ENCODE results near the gene KHDC3L.
A peak's percentile ranks its signal among the peaks of the same experiment; 100 is the strongest.

KHDC3L gene

DNA sequence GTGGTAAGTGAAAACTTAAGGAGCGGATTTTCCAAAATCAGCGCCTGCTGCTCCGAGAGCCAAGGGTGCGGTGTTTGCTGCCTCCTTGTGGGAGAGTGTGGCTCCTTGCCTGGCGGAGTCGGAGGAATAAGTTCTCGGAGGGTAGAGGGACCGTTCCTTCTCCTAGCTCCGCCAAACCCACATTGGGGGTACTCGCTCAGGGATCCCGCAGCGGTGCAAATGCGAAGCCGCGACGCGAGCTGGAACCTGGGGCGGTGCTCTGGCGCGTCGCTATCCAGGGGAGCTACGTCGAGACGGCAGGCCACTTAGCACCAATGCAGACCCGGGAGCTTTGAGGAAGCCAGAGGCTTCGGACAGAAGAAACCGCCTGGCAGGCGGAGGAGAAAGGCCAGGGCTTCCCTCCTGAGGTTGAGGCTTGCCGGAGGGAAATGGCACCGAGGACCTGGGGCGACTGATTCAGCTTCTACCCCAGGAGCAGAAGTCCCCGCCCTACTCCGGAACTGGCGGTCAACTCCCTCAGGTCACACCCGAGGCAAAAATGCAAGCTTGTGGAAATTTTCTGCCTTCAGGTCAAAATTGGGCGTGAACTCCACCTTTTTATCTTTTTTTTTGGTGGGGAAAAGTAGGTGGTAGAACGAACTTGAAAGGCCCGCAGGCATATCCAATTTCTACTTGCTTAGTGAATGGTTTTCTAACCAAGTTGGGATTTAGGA, 26.5 kb downstream of the KHDC3L start (continued):
- TF ChIP-seq, protein P1, sequence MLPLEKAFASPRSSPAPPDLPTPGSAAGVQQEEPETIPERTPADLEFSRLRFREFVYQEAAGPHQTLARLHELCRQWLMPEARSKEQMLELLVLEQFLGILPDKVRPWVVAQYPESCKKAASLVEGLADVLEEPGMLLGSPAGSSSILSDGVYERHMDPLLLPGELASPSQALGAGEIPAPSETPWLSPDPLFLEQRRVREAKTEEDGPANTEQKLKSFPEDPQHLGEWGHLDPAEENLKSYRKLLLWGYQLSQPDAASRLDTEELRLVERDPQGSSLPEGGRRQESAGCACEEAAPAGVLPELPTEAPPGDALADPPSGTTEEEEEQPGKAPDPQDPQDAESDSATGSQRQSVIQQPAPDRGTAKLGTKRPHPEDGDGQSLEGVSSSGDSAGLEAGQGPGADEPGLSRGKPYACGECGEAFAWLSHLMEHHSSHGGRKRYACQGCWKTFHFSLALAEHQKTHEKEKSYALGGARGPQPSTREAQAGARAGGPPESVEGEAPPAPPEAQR (tag by site-specific recombination; IDR thresholded peaks at IDR 0.05) = no peak
- TF ChIP-seq ZNF529 (tag by site-specific recombination; IDR thresholded peaks at IDR 0.05; ENCODE audit: insufficient replicate concordance) = no peak
- TF ChIP-seq, protein P2, sequence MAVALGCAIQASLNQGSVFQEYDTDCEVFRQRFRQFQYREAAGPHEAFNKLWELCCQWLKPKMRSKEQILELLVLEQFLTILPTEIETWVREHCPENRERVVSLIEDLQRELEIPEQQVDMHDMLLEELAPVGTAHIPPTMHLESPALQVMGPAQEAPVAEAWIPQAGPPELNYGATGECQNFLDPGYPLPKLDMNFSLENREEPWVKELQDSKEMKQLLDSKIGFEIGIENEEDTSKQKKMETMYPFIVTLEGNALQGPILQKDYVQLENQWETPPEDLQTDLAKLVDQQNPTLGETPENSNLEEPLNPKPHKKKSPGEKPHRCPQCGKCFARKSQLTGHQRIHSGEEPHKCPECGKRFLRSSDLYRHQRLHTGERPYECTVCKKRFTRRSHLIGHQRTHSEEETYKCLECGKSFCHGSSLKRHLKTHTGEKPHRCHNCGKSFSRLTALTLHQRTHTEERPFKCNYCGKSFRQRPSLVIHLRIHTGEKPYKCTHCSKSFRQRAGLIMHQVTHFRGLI (tag by site-specific recombination; IDR thresholded peaks at IDR 0.05) = no peak
- no peak for TF ChIP-seq MZF1 (tag by site-specific recombination; IDR thresholded peaks at IDR 0.05; ENCODE audit: borderline replicate concordance)
- TF ChIP-seq, protein P3, sequence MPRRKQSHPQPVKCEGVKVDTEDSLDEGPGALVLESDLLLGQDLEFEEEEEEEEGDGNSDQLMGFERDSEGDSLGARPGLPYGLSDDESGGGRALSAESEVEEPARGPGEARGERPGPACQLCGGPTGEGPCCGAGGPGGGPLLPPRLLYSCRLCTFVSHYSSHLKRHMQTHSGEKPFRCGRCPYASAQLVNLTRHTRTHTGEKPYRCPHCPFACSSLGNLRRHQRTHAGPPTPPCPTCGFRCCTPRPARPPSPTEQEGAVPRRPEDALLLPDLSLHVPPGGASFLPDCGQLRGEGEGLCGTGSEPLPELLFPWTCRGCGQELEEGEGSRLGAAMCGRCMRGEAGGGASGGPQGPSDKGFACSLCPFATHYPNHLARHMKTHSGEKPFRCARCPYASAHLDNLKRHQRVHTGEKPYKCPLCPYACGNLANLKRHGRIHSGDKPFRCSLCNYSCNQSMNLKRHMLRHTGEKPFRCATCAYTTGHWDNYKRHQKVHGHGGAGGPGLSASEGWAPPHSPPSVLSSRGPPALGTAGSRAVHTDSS (tag by site-specific recombination; IDR thresholded peaks at IDR 0.05) = no peak
- TF ChIP-seq, protein P4, sequence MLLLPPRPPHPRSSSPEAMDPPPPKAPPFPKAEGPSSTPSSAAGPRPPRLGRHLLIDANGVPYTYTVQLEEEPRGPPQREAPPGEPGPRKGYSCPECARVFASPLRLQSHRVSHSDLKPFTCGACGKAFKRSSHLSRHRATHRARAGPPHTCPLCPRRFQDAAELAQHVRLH (tag by site-specific recombination; IDR thresholded peaks at IDR 0.05) = no peak
- no peak for TF ChIP-seq ZNF37A (tag by site-specific recombination; IDR thresholded peaks at IDR 0.05)
- no peak for TF ChIP-seq SCRT2 (tag by site-specific recombination; IDR thresholded peaks at IDR 0.05)
- no peak for TF ChIP-seq ZNF473 (tag by site-specific recombination; IDR thresholded peaks at IDR 0.05)
- TF ChIP-seq ZFP37 (tag by site-specific recombination; IDR thresholded peaks at IDR 0.05) = 0 out of 2 replicates have a peak, but pooled peaks have one; percentile 60
- no peak for TF ChIP-seq ZNF404 (tag by site-specific recombination; IDR thresholded peaks at IDR 0.05)
- no peak for TF ChIP-seq ZNF302 (tag by site-specific recombination; IDR thresholded peaks at IDR 0.05; ENCODE audit: low read depth)
- TF ChIP-seq ZXDB (tag by site-specific recombination; IDR thresholded peaks at IDR 0.05) = peak; percentile 35; the same call in 1 of the 2 replicates
- peak; percentile 89 for TF ChIP-seq GLIS2 (tag by site-specific recombination; IDR thresholded peaks at IDR 0.05)
- peak; percentile 72 for TF ChIP-seq ZIC2 (tag by site-specific recombination; IDR thresholded peaks at IDR 0.05)
- peak; percentile 76; the same call in 1 of the 2 replicates for TF ChIP-seq KLF7 (tag by site-specific recombination; IDR thresholded peaks at IDR 0.05; ENCODE audit: borderline replicate concordance)
- no peak for TF ChIP-seq ZNF792 (tag by site-specific recombination; IDR thresholded peaks at IDR 0.05)
- no peak for TF ChIP-seq OVOL3 (tag by site-specific recombination; IDR thresholded peaks at IDR 0.05)
- TF ChIP-seq ZNF76 (tag by site-specific recombination; IDR thresholded peaks at IDR 0.05; ENCODE audit: borderline replicate concordance, low read depth) = no peak
- no peak for TF ChIP-seq ZNF555 (tag by site-specific recombination; conservative IDR thresholded peaks at IDR 0.05)
- no peak for TF ChIP-seq ZNF768 (tag by site-specific recombination; IDR thresholded peaks at IDR 0.05)
- no peak for TF ChIP-seq ZNF785 (tag by site-specific recombination; IDR thresholded peaks at IDR 0.05)
- TF ChIP-seq, protein P5, sequence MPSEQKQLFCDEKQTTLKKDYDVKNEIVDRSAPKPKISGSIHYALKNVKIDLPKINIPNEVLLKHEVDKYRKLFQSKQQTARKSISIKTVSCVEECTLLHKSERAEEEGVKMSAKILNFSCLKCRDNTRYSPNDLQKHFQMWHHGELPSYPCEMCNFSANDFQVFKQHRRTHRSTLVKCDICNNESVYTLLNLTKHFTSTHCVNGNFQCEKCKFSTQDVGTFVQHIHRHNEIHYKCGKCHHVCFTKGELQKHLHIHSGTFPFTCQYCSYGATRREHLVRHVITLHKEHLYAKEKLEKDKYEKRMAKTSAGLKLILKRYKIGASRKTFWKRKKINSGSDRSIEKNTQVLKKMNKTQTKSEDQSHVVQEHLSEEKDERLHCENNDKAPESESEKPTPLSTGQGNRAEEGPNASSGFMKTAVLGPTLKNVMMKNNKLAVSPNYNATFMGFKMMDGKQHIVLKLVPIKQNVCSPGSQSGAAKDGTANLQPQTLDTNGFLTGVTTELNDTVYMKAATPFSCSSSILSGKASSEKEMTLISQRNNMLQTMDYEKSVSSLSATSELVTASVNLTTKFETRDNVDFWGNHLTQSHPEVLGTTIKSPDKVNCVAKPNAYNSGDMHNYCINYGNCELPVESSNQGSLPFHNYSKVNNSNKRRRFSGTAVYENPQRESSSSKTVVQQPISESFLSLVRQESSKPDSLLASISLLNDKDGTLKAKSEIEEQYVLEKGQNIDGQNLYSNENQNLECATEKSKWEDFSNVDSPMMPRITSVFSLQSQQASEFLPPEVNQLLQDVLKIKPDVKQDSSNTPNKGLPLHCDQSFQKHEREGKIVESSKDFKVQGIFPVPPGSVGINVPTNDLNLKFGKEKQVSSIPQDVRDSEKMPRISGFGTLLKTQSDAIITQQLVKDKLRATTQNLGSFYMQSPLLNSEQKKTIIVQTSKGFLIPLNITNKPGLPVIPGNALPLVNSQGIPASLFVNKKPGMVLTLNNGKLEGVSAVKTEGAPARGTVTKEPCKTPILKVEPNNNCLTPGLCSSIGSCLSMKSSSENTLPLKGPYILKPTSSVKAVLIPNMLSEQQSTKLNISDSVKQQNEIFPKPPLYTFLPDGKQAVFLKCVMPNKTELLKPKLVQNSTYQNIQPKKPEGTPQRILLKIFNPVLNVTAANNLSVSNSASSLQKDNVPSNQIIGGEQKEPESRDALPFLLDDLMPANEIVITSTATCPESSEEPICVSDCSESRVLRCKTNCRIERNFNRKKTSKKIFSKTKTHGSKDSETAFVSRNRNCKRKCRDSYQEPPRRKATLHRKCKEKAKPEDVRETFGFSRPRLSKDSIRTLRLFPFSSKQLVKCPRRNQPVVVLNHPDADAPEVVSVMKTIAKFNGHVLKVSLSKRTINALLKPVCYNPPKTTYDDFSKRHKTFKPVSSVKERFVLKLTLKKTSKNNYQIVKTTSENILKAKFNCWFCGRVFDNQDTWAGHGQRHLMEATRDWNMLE (tag by site-specific recombination; conservative IDR thresholded peaks at IDR 0.05; ENCODE audit: low read depth) = no peak
- TF ChIP-seq, protein P6, sequence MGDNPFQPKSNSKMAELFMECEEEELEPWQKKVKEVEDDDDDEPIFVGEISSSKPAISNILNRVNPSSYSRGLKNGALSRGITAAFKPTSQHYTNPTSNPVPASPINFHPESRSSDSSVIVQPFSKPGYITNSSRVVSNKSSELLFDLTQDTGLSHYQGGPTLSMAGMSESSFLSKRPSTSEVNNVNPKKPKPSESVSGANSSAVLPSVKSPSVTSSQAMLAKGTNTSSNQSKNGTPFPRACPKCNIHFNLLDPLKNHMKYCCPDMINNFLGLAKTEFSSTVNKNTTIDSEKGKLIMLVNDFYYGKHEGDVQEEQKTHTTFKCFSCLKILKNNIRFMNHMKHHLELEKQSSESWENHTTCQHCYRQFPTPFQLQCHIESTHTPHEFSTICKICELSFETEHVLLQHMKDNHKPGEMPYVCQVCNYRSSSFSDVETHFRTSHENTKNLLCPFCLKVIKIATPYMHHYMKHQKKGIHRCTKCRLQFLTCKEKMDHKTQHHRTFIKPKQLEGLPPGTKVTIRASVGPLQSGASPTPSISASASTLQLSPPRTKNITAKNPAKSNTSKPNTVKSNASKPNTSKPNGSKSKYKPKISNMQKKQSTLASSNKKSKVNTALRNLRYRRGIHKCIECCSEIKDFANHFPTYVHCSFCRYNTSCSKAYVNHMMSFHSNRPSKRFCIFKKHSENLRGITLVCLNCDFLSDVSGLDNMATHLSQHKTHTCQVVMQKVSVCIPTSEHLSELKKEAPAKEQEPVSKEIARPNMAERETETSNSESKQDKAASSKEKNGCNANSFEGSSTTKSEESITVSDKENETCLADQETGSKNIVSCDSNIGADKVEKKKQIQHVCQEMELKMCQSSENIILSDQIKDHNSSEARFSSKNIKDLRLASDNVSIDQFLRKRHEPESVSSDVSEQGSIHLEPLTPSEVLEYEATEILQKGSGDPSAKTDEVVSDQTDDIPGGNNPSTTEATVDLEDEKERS (tag by site-specific recombination; IDR thresholded peaks at IDR 0.05) = no peak
- TF ChIP-seq ZNF530 (tag by site-specific recombination; IDR thresholded peaks at IDR 0.05; ENCODE audit: low read depth) = no peak
- no peak for TF ChIP-seq WT1 (tag by site-specific recombination; IDR thresholded peaks at IDR 0.05)
